HCT116 (cell line): ENCODE results near the gene ZNF479. TPM values are rescaled to one million over a fixed set of nuclear protein-coding genes. Genes with fewer than 3 reads are reported as not detected.
"Not testable (repeated sequence)": the region's sequence is repeated elsewhere in the genome, so short reads cannot be mapped to it uniquely, and the experiment has no call there.

Experiments used
- ATAC-seq: fragments of 200-7000 bp; cut with Tn5 transposase; 2 replicates; pipeline ENCODE4 v1.9.1; 2020; ENCODE audit warnings: mild to moderate bottlenecking, moderate library complexity
- Bru-seq: library from RNA; stranded (reverse); fragments of 400-500 nt; gene quantifications from one replicate; lab custom pipeline; 2021; lab: Mats Ljungman, UMichigan
- BruChase-seq, 2 experiments: library from RNA; stranded (reverse); fragments of 400-500 nt; gene quantifications; one replicate each; lab custom pipeline; 2021; lab: Mats Ljungman, UMichigan
- BruUV-seq: library from RNA; stranded (reverse); fragments of 400-500 nt; replicated peaks from 2 replicates; lab custom pipeline; 2021; lab: Mats Ljungman, UMichigan
- CTCF ChIA-PET: fragments of 300-600 bp; sonication (Branson Sonifier 250); formaldehyde crosslinking; loops from one replicate; lab custom pipeline; 2021; ENCODE audit warnings: antibody characterized with exemption; lab: Charles Lee
- POLR2A ChIA-PET: fragments of 300-600, 350-600 bp; sonication (Branson Sonifier 250); formaldehyde crosslinking; loops from one replicate; lab custom pipeline; 2021; ENCODE audit warnings: antibody characterized with exemption; lab: Charles Lee
- RAD21 ChIA-PET, 2 experiments: fragments of 300-600 bp; sonication (Branson Sonifier 250); formaldehyde crosslinking; loops; one replicate each; lab custom pipeline; 2023; ENCODE audit warnings: low total read pairs in 2 of 2; ENCODE audit not compliant: uncharacterized antibody in 2 of 2, unreplicated experiment in 2 of 2, low non-redundant PET in 1 of 2; lab: Charles Lee
- DNase-seq: peaks from one replicate; pipeline ENCODE4 v3.0.0-alpha.2; 2010; ENCODE audit warnings: low read depth, low spot score
- H2AFZ ChIP-seq: fragments of 200-600 bp; shearing (Covaris generic), sonication (generic); 2 replicates; pipeline ENCODE4 v1.6.1; 2017; ENCODE audit warnings: low read depth, mixed run types, mixed read lengths, antibody characterized with exemption, low read length; ENCODE audit not compliant: poor library complexity, severe bottlenecking
- H3K27ac ChIP-seq: 2 replicates; pipeline ENCODE4 v1.5.1; 2012; ENCODE audit warnings: low read depth, low read length
- H3K27me3 ChIP-seq: fragments of 200-600 bp; sonication (generic); 2 replicates; pipeline ENCODE4 v1.6.1; 2016; ENCODE audit warnings: mixed run types, low read length, mixed read lengths; ENCODE audit not compliant: insufficient read depth
- H3K36me3 ChIP-seq, 2 experiments: fragments of 200-500 bp in 1 of 2; fragments of 200-600 bp in 1 of 2; sonication (Bioruptor generic) in 1 of 2; sonication (generic) in 1 of 2; 2 replicates each; pipeline versions ENCODE4 v1.5.1 to v1.6.1; 2014 to 2016; ENCODE audit warnings: low read length in 2 of 2, inconsistent platforms in 1 of 2, mixed read lengths in 1 of 2, mixed run types in 1 of 2; ENCODE audit not compliant: insufficient read depth in 2 of 2, control insufficient read depth in 1 of 2
- H3K4me1 ChIP-seq, 2 experiments: fragments of 200-600 bp in 1 of 2; sonication (generic) in 1 of 2; 2 replicates each; pipeline versions ENCODE4 v1.5.1 to v1.6.1; 2012 to 2017; ENCODE audit warnings: low read length in 2 of 2, inconsistent platforms in 1 of 2, mild to moderate bottlenecking in 1 of 2, mixed read lengths in 1 of 2, mixed run types in 1 of 2, moderate library complexity in 1 of 2; ENCODE audit not compliant: insufficient read depth in 2 of 2, control insufficient read depth in 1 of 2
- H3K4me2 ChIP-seq: fragments of 200-600 bp; sonication (generic); 2 replicates; pipeline ENCODE4 v1.6.1; 2017; ENCODE audit warnings: mixed run types, low read length, mixed read lengths
- H3K4me3 ChIP-seq, 2 experiments: fragments of 200-600 bp in 1 of 2; sonication (generic) in 1 of 2; replicated peaks in 1 of 2; 2 replicates each; pipeline ENCODE4 v1.5.1; 2011 to 2016; ENCODE audit warnings: low read length in 2 of 2, control low read depth in 1 of 2, low read depth in 1 of 2, mild to moderate bottlenecking in 1 of 2, mixed read lengths in 1 of 2, mixed run types in 1 of 2
- H3K79me2 ChIP-seq: fragments of 200-600 bp; sonication (generic); 2 replicates; pipeline ENCODE4 v1.6.1; 2017; ENCODE audit warnings: mild to moderate bottlenecking, mixed run types, low read length, moderate library complexity, mixed read lengths; ENCODE audit not compliant: insufficient read depth
- H3K9ac ChIP-seq: fragments of 200-600 bp; sonication (generic); 2 replicates; pipeline ENCODE4 v1.6.1; 2016; ENCODE audit warnings: low read length, mixed read lengths
- H3K9me2 ChIP-seq: fragments of 200-600 bp; sonication (generic), shearing (Covaris generic); 2 replicates; pipeline ENCODE4 v1.6.1; 2017; ENCODE audit warnings: mixed run types, mild to moderate bottlenecking, moderate library complexity; ENCODE audit not compliant: insufficient read depth
- H3K9me3 ChIP-seq, 2 experiments: fragments of 200-500 bp in 1 of 2; fragments of 200-600 bp in 1 of 2; sonication (Bioruptor generic) in 1 of 2; sonication (generic) in 1 of 2; 2 replicates each; pipeline ENCODE4 v1.6.1; 2014 to 2017; ENCODE audit warnings: low read length in 2 of 2, mixed read lengths in 2 of 2, inconsistent platforms in 1 of 2, low read depth in 1 of 2, mild to moderate bottlenecking in 1 of 2, mixed run types in 1 of 2, moderate library complexity in 1 of 2; ENCODE audit not compliant: control insufficient read depth in 1 of 2, insufficient read depth in 1 of 2
- H4K20me1 ChIP-seq: fragments of 200-600 bp; sonication (generic), shearing (Covaris generic); 2 replicates; pipeline ENCODE4 v1.6.1; 2017; ENCODE audit warnings: mixed run types, mild to moderate bottlenecking, moderate library complexity; ENCODE audit not compliant: insufficient read depth
- CEBPB ChIP-seq: IDR thresholded peaks from 2 replicates; pipeline ENCODE4 v1.6.1; 2012; ENCODE audit warnings: low read depth
- FOSL1 ChIP-seq: IDR thresholded peaks from 2 replicates; pipeline ENCODE4 v1.6.1; 2012; ENCODE audit warnings: low read depth
- JUND ChIP-seq: IDR thresholded peaks from 2 replicates; pipeline ENCODE4 v1.6.1; 2012
- POLR2AphosphoS5 ChIP-seq: IDR thresholded peaks from 2 replicates; pipeline ENCODE4 v1.6.1; 2011; ENCODE audit warnings: mild to moderate bottlenecking, low read depth, low read length, moderate library complexity
- TCF7L2 ChIP-seq: IDR thresholded peaks from 2 replicates; pipeline ENCODE4 v1.7.0; 2011; ENCODE audit warnings: borderline replicate concordance, inconsistent platforms; ENCODE audit not compliant: insufficient read depth, insufficient read length; ENCODE audit errors: extremely low read depth
- intact Hi-C: fragments of 100-400 bp; cut with micrococcal nuclease; formaldehyde crosslinking; loops from 2 replicates; pipeline ENCODE4 v1.10.0; 2022
- long read RNA-seq: library from polyadenylated mRNA; unstranded; transcript quantifications from one replicate; pipeline ENCODE4 v2.0.0, GENCODE V29; 2021; ENCODE audit not compliant: unreplicated experiment
- polyA plus RNA-seq: library from polyadenylated mRNA; unstranded; fragments of >200 nt; gene quantifications from 2 replicates; pipeline ENCODE4 v1.2.1, GENCODE V29; 2012; ENCODE audit warnings: missing spikeins
- total RNA-seq: library from RNA; stranded (reverse); gene quantifications from one replicate; pipeline ENCODE4 v1.2.1, GENCODE V29; 2021; ENCODE audit not compliant: unreplicated experiment
- TF ChIP-seq, protein P1 (sequence below), 3 experiments: fragments of 200-600 bp in 1 of 3; sonication (generic) in 1 of 3; IDR thresholded peaks in 2 of 3; conservative IDR thresholded peaks in 1 of 3; 2 replicates each; pipeline ENCODE4 v1.5.1; 2012 to 2017; ENCODE audit warnings: low read depth in 2 of 3, low read length in 2 of 3, antibody characterized with exemption in 1 of 3, borderline replicate concordance in 1 of 3, control low read depth in 1 of 3, mild to moderate bottlenecking in 1 of 3, mixed read lengths in 1 of 3, mixed run types in 1 of 3, moderate library complexity in 1 of 3; ENCODE audit not compliant: insufficient read depth in 1 of 3
- TF ChIP-seq, protein P2 (sequence below): IDR thresholded peaks from 2 replicates; pipeline ENCODE4 v1.6.1; 2012

The ZNF479 gene
- total RNA-seq: not detected
- not detected in 2 replicates for polyA plus RNA-seq
- Bru-seq, nascent RNA: not detected
- not detected for BruChase-seq, experiment 1, labeled RNA remaining after a 6-hour chase
- BruChase-seq, experiment 2, labeled RNA remaining after a 2-hour chase: not detected
- long read RNA-seq: 0 reads

DNA sequence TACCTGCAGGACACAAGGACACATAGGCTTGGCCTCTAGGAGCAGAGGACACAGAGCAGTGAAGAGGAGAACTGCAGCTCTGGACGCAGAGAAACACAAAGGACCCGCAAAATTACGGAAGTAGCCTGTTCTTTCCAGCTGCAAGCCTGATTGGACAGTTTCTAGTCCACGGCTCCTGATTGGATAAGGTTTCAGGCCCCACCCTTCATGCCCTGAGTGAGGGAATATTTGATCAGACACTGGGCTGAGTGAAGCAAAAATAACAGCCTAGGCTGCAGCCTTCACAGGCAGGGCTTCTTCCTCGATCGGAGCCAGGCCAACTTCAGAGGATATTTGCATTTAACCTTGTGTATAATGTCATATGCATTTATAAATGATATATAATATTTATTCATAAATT lies at the start of gene ZNF479:
ZNF479 (minus strand) TSS at position 101 of the 400 bp plus-strand sequence. CDS start 112 bp downstream, outside the sequence.
- intact Hi-C loops, H2AFZ ChIP-seq, H3K27ac ChIP-seq, H3K4me2 ChIP-seq, H3K36me3 ChIP-seq, H3K9ac ChIP-seq, CTCF ChIA-PET, ATAC-seq, H3K9me3 ChIP-seq, RAD21 ChIA-PET, H3K4me3 ChIP-seq, H3K9me2 ChIP-seq, H3K4me1 ChIP-seq, POLR2A ChIA-PET, DNase-seq, H4K20me1 ChIP-seq, H3K79me2 ChIP-seq, BruUV-seq, H3K27me3 ChIP-seq: not testable (repeated sequence)

DNA sequence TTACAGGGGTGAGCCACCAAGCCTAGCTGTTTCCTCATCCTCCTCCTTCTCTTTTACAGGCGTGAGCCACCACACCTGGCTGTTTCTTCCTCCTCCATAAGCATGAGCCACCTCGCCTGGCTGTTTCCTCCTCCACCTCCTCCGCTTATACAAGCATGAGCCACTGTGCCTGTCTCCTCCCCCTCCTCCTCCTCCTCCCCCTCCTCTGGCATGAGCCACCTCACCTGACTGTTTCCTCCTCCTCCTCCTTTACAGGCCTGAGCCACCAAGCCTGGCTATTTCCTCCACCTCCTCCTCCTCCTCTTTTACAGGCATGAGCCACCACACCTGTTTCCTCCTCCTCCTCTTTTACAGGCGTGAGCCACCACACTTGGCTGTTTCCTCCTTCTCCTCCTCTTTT lies 49.8 kb upstream of the ZNF479 start:
- H4K20me1 ChIP-seq: no peaks in the 10 kb centered on the region
- H3K27ac ChIP-seq: no peak overlapping the region
- H3K4me2 ChIP-seq: no peak overlapping the region
- no peak overlapping the region for H3K4me3 ChIP-seq
- ATAC-seq (no peak), DNase-seq (no peak)
- ChIA-PET POLR2A (no interaction called here), RAD21 (no interaction called here), CTCF (no interaction called here)
- peaks cover 3 to 8% of the 10 kb centered on the region in 2 experiments; a peak in 2 of 4 replicates for H3K9me3 ChIP-seq
- intact Hi-C loops: no loop called here
- no peaks in the 10 kb centered on the region for H3K27me3 ChIP-seq
- no peak overlapping the region for H2AFZ ChIP-seq
- no peaks in the 10 kb centered on the region for H3K9me2 ChIP-seq
- H3K9ac ChIP-seq: no peak overlapping the region
- no peaks in the 10 kb centered on the region for H3K79me2 ChIP-seq
- no peaks in the 10 kb centered on the region for H3K4me1 ChIP-seq
- BruUV-seq: no TSS peak
- no peaks in the 10 kb centered on the region for H3K36me3 ChIP-seq
- TF ChIP-seq, protein P1, sequence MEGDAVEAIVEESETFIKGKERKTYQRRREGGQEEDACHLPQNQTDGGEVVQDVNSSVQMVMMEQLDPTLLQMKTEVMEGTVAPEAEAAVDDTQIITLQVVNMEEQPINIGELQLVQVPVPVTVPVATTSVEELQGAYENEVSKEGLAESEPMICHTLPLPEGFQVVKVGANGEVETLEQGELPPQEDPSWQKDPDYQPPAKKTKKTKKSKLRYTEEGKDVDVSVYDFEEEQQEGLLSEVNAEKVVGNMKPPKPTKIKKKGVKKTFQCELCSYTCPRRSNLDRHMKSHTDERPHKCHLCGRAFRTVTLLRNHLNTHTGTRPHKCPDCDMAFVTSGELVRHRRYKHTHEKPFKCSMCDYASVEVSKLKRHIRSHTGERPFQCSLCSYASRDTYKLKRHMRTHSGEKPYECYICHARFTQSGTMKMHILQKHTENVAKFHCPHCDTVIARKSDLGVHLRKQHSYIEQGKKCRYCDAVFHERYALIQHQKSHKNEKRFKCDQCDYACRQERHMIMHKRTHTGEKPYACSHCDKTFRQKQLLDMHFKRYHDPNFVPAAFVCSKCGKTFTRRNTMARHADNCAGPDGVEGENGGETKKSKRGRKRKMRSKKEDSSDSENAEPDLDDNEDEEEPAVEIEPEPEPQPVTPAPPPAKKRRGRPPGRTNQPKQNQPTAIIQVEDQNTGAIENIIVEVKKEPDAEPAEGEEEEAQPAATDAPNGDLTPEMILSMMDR (IDR thresholded peaks at IDR 0.05 in 2 of 3, conservative IDR thresholded peaks at IDR 0.05 in 1 of 3; ENCODE audit: borderline replicate concordance in 1 of 3, insufficient read depth in 1 of 3, low read depth in 2 of 3, low read length in 2 of 3): no peak
- TF ChIP-seq CEBPB (no peak), FOSL1 (no peak), POLR2AphosphoS5 (no peak), JUND (no peak), TCF7L2 (no peak)
- TF ChIP-seq, protein P2, sequence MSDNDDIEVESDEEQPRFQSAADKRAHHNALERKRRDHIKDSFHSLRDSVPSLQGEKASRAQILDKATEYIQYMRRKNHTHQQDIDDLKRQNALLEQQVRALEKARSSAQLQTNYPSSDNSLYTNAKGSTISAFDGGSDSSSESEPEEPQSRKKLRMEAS: no peak
- TF ChIP-seq, all 23 proteins: peak for 0
